Left hindlimb (tissue), 1 donor: ENCODE results near the gene ADIPOR2.
A peak's percentile ranks its signal among the peaks of the same experiment; 100 is the strongest.
"Not testable (repeated sequence)": the region's sequence is repeated elsewhere in the genome, so short reads cannot be mapped to it uniquely, and the experiment has no call there.

Experiments used
- DNase-seq: peaks from one replicate; pipeline ENCODE4 v3.0.0-alpha.2; 2018

Gene ADIPOR2

DNA sequence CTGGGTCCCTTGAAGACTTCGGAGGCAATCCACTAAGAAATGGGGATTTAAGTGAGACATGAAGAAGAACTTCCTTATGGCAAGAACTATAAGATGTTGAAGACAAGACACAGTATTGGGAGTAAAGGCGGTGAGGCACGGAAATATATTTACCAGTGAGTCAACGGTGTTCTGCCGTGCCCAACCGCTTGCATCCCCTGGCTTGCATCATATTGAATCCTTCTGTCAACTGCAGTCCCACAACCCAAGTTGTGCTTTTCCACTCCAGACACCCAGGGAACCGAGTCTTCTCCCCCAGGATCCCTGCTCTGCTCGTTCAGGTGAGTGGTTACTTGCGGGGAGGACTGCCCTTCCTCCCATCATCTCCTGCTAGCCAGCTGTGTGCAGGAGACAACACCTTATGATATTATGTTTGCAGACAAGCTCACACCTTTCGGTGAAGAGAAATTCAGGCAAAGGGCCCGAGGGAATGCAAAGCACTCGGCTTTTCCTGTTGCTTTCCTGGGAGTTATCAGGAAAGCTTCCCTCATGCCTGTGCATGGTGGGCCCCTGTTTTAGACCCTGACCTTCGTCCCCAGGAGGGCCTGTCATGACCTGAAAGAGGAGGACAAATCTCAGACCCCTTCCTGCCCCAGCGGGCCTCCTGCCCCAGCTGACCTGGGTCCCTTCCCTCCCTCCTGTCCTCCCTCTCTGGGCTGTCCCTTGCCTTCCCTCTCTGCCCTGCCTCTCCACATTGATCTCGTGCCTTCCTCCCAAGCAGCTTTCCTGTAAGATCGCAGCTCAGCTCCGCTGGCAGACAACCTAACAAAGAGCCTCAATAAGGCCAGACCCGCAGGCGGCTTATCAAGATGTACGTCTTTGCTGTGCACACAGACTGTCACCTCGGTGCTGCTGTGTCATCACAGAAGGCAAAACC lies 125.2 kb downstream of the ADIPOR2 start:
- DNase-seq, result no peak

DNA sequence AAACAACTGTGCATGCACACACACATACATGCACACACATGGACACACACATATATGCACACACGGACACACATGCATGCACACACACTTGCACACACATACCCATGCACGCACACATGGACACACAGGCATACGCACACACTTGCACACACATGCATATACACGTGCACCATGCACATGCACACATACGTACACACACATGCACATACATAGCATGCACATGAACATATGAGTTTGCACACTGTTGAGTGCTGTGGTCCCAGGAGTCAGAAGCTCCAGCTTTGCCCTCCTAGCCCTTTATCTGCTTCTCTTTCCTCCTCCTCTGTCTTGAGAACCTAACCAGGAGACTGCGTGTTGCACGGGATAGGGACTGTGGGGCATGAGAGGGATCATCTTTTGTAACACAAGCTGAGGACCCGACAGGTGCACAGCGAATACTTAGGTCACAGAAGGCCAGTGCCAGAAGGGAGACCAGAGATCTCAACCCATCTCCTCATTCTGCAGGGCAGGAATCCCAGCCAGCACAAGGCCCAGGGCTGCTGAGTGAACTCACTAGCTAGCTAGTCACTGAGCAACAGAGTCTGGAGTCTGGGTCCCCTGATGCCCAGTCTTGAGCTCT lies 126.0 kb downstream of the ADIPOR2 start:
- DNase-seq, result no peak

DNA sequence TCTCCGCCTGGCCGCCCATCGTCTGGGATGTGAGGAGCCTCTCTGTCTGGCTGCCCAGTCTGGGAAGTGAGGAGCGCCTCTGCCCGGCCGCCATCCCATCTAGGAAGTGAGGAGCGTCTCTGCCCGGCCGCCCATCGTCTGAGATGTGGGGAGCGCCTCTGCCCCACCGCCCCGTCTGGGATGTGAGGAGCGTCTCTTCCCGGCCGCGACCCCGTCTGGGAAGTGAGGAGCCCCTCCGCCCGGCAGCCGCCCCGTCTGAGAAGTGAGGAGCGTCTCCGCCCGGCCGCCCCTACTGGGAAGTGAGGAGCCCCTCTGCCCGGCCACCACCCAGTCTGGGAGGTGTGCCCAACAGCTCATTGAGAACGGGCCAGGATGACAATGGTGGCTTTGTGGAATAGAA lies 127.1 kb downstream of the ADIPOR2 start:
- DNase-seq, result not testable (repeated sequence)

DNA sequence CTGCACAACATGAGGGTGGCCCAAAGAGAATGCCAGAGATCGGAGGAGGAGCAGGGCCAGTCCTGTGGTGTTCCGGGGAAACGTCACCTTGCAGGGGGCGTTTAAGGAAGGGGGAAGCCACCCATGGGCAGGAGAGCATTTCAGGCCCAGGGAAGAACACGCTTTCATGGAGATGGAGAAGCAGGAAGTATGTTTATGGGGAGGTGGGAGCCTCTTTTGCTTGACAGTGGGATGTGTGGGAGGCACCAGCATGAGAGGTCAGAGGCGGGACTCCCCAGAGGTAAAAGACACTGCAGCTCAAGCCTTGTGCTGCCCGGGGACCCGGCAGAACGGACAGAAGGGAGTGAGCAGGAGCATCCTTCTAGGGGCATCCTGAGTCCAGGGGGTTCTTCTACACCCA lies 128.2 kb downstream of the ADIPOR2 start:
- no peak for DNase-seq

DNA sequence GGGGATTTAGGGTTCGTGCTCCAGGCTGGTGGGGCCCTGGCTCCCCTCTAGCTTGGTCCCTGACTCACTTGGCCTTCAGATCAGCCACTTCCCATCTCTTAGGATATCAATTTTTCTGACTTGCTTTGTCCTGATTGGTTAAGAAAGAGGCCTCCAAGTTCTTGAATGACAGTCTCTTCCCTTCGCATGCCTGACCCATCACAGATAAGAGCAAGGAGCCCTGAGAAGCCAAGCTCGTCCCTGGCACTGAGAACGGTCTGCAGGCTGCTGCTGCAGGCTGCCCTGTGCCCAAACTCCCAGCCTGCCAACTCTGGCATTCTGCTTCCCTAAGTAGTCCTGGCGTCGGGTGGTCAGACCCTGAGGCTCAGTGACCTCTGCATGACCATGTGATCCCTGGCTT lies 128.7 kb downstream of the ADIPOR2 start:
- no peak for DNase-seq

DNA sequence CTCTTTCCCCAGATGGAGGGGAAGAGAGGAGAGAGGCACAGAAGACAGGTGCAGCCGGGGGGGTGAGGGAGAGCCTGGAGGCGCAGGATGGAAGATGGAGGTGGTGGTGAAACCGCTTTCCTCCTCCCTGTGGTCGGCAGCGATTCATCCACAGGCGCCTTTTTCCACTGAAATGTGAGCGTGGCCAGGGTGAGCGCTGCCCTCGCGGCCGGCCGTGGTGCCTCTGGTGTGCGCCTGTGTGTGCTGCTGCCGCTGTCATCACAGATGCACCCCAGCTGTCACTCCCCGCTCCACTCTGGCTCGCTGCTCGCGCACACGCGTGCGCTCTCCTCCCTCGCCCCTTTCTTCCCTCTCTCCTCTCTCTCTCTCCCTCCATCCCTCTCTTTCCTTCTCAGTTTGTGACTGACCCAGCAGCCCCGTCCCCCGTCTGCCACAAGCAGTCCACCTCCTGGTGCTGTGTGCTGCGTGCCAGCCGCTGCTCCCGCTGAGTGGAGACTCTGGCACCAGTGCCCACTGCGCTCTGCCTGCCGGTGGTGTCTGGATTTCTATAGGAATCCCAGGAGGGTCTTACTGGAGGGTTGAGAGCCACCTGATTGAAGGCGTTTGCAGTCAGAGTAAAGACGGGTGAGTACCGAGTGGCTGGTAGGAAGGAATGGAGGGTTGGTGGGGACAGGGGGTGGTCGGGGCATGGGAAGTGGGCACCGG lies 129.5 kb downstream of the ADIPOR2 start, which contains the start of gene LRTM2:
Gene LRTM2, plus strand, starts transcription at position 375 of the 705 bp plus-strand sequence. CDS start 7,584 bp downstream, outside the sequence.
- DNase-seq, result no peak

DNA sequence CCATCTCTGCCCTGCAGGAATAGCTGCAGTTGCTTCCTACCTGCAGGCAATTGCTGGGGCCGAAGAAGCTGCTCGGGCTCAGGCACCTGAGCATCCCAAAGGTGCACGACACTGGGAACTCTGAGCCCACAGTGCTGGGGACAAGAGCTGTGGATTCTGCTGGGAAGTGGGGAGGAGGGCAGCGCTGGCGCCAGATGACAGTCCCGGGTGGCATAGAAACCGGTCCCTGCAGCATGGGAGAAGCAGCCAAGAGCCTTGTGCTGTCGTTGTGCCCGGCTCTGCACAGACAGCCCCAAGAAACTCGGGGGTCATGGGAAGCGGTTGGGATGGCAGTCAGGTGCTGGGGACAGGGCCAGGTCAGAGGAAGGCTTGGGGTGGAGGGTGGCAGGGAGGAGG lies 130.0 kb downstream of the ADIPOR2 start:
- DNase-seq, result no peak

DNA sequence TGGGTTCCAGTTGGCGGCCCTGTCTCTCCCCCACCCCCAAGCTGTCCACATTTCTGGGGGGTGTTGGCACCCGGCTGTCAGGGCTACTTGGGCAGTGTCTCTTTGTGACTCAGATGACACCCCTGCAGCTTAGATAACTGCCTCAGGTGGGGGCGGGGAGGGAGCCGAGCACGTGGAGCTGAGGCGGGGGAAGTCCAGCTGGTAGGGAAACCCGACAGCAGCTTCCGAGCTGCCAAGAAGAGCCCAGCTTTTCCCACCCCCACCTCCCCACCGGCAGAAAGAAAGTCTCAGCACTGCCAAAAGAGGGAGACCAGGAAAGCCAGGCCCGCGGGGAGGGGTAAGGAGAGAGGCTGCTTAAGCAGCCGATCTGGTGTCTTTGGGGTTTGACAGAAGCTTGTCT lies 130.9 kb downstream of the ADIPOR2 start:
- no peak for DNase-seq

DNA sequence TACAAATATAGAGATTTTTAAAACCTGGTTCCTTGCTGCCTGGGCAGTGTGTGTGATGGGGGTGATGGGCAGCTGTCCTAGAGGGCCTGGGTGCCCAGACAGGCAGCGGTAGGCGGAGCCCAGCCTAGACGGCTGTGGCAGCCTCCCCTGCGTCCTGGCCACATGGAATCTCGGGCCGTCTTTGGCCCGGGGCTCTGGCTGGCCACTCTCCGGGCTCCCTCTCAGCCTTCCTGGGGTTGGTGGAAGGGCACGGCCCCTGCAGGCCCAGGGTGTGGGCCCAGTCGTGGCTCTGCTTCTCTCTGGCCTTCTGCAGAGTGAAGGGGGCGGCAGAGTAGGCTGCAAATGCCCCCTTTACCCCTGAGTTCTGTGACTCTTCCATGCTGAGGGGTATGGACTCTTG lies 131.8 kb downstream of the ADIPOR2 start:
- no peak for DNase-seq

DNA sequence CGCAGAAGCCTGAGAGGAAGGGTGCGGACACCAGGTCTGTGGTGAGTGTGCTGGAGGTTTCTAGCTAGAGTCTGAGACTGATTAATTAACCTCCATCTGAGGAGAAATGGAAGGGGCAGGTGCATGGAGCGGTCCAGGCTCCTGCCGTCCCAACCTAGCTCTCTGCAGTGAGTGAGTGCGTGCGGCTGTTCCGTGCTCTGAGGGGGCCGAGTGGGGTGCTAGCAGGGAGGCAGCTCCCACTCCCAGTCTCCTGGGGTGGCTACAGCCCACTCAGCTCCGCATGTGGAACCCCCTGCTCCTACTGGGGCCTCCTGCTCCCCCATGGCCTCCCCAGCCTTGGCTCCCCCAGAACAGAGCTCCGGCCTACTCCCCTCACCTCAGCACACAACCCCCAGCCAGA lies 132.4 kb downstream of the ADIPOR2 start:
- DNase-seq, result no peak

DNA sequence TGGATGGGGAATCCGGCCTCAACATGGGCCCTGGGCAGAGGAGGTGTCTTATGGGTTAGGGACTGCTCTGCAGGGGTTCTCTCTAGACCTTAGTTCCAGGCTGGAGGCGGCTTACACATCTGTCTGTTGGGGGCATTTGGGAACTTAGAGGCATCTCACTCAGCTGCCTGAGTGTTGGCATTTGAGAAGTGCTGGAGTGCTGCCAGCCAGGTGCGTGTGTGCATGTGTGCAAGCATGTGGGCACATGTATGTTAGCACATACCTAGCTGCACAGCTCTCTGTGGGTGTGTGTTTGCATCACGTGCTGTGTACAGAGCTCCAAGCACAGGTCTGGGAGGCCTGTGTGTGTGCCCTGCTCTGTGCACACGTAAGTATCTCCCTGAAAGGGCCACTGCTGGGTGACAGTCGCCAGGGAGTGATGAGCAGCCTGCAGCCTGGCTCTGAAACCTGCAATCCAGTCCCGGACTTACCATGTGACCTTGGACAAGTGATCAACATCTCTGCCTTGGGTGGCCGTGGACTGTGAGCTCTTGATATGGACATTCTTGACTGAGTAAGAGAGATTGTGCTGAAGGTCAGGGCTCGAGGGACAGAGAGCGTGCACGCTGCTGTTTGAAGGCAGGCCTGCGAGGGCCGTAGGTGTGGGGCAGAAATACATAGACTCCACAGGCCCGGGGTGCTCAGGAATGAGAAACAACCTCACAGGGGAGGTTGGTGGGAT lies 134.7 kb downstream of the ADIPOR2 start:
- DNase-seq, result no peak

DNA sequence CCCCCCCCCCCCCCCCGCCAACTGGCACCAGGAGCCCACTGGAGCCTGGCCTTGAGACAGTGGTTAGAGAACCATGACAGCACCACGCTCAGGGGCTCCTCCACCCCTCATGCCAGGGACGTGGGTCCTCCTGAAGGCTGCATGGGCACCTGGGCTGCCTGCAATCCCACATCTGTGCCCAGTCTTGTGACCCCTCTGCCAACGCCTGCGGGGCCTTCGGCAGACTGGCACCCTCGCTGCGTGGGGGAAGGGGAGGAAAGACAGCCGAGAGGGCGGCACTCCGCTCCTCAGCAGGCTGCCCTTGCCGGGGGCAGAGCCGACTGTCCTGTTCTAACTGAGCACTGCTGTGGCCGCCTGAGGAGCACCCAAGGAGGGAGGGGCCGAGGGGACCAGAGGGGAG lies 135.5 kb downstream of the ADIPOR2 start:
- no peak for DNase-seq

DNA sequence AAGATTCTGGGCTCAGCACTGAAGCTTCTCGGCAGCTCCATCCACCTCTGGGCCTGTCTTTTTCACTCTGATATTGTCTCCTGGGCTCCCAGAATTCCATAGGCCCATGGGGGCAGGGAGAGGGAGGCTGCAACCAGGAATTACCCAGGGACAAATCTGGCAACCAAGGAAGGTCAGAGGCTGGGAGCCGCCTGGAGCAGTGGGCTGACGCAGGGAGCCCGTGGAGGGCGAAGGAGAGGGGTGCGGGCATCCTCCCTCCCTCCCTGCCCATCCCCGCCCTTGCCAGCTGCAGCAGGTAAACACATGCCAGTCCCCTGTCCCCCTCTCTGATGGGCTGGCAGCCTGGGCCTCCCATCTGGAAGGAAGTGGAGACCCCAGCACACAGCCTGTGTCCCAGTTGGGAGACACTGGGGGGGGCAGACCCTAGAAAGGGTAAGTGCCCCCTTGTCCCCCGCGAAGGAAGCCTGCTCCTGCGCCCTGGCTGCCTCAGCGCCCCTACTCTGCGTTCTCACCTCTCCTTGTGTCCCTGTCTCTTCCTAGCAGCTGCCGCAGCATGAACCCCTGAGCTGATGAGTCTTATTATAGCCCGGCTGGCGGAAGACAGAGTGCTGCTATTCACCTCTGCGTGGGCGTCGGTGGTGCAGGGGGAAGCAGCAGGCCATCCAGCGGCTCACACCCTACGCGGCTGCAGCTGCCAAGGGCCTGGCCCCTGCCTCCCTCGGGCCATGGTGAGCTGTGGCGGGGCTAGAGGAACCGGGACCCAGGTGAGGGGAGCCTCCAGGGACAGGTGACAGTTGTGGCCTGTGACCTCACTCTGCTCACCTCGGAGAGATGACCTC lies 136.2 kb downstream of the ADIPOR2 start:
- DNase-seq, result no peak

DNA sequence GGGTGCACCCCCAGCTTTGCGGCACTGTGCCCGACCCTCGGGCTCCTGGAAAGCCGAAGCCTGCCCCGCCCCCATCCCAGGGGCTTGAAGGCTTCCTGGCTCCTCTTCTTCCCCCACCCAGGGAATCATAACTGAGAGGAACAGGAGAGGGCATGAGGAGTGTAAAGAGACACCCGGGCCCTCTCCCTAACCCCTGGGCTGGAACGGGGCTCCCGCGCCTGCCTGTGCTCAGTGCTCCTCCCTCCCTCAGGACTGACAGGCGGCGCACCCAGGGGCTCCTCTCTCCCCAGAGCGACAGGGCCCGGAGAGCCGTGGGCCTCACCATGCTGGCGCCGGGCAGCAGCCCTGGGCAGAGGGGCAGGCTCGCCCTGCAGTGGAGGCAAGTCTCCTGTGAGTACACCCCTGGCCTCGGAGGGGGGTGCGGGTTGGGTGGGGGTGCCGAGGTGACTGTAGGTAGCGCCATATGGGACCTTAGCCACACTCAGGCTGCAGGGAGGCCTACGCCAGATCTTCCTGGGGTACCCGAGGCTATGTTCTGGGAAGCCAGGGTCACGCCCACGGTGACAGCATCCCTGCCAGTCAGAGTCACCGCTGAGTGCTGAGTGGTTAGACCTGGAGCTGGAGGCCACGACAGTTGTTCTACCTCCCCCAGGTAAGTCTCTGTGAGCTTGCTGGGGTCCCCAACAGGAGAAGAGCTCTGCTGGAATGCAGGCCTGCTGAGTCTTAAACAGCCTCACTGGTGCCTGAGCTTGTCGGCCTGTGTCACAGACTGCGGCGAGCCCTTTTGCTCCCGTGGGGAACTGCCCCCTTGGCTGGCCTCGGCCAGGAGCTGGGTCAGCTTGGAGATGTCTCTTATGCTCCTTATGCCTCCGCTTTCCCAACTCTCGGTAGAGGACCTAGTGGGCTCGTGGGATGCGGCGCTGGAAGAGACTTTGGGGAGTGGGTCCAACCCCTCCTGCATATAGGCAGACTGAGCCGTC lies 137.2 kb downstream of the ADIPOR2 start:
- no peak for DNase-seq

DNA sequence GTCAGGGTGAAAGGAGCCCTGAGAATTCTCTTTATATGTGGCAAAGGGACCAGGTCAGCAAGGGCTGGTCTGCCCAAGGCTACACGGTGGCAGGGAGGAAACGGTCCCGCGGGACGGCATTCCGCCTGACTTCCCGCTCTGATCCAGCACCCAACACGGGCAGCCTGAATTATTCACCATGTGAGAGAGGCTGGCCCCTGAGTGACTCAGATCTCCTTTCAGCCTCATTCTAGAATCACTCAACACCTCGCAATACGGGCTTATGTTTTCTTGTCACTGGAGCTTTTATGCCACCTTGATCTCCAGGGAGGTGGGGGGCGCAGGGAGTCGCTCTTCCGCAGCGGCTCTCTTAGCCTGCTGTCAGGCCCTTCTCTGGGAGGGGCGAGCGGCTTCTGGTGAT lies 138.0 kb downstream of the ADIPOR2 start:
- DNase-seq, result no peak

DNA sequence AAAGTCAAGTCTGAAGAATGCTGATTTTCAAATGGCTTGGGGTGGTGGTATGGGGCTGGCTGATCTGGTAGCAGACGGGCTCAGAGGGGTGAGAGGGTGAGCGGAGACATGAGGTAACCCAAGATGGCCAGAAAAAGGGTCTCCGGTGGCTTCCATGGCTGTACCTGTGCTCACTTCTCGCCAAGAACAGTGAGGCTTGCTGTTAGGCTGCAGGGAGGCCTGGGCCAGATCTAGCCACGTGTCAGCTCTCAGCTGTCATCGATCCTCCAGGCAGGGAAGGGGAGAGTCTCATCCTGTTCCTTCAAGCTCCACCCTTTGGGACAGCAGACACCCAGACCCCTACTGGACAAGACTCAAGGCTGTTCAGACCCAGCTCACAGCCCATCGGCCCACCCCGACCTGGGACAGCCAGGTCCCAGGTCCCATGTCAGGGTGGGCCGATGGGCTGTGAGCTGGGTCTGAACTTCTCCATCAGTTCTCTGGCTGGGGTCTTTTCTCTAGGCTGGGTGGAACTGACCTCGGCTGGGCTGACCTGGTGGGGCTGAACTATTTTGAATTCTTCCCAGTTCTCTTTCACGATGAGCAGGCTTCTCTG lies 138.5 kb downstream of the ADIPOR2 start:
- no peak for DNase-seq

DNA sequence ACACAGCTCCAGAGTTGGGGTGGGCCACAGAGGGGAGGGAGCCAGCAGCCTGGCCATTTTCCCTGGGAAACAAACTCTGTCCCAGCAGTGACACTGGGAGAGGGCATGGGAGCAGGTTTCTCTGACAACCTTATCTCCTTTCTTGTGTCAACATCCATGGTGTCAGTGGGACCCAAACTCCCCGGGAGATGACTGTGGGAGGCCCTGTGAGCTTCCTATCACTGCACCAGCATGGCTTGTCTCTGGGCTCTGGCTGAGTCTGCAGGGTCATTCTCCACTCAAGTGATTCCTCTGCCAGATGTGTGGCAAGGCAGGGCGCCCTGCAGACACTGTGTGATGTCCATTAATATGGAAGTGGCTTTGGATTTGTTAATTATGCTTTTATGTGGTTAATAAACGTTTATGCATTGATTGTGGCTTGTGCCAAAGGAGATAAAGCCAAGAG lies 139.6 kb downstream of the ADIPOR2 start:
- no peak for DNase-seq

DNA sequence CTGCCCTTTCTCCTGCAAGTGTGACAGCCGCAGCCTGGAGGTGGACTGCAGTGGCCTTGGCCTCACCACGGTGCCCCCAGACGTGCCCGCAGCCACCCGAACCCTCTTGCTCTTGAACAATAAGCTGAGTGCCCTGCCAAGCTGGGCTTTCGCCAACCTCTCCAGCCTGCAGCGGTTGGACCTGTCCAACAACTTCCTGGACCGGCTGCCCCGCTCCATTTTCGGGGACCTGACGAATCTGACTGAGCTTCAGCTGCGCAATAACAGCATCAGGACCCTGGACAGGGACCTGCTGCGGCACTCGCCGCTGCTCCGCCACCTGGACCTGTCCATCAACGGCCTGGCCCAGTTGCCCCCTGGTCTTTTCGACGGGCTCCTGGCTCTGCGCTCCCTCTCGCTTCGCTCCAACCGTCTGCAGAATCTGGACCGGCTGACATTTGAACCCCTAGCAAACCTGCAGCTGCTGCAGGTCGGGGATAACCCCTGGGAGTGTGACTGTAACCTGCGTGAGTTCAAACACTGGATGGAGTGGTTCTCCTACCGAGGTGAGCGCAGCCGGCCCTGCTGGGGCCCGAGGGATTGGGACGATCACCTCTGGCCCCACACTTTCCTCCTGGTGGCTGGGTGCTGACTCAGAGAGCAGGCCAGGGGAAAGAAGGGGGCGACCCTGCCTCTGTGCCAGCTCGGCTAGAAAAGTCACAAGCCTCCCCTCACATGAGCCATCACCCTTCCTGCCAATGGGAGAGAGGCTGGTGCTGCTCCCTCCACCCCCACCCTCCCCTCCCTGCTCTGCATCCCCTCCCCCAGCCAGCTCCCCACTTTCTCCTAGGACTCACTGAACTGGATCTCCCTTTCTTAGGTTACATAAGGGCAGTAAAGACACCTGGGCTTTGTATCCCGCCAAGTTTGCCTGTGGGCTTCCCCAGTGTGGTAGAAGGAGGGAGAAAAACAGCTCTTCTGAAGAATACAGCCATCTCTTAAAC lies 140.4 kb downstream of the ADIPOR2 start:
- peak; percentile 65 for DNase-seq
